Measurements from ENCODE around the gene TUBAL3.

Gene TUBAL3

DNA sequence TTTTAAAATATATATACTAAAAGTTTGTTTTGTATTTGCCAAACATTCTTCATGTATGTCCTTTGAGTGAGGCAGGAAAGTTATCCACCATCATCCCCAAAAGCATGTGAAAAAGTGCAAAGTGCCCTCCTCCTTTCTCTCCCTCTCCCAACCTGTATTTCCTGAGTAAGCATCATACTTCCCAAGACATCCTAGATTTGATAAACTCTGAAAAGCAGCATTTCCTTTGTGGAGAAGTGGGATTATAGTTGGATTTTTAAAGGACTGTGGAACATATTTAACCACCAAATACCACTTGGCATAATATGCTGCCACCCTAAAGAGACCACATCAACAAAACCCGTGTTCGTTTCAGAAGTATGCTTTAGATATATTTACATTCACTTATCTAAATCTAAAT lies 44.6 kb upstream of the TUBAL3 start:
- TF ChIP-seq TCF4 (CRISPR knock-in tag; IDR thresholded peaks at IDR 0.05; ENCODE audit: borderline replicate concordance), result no peak
- no peak for TF ChIP-seq TOX (CRISPR knock-in tag; IDR thresholded peaks at IDR 0.05; ENCODE audit: borderline replicate concordance)
- no peak for TF ChIP-seq PPARA (CRISPR knock-in tag; IDR thresholded peaks at IDR 0.05; ENCODE audit: borderline replicate concordance)
- no peak for TF ChIP-seq ZNF70 (CRISPR knock-in tag; IDR thresholded peaks at IDR 0.05)
- no peak for TF ChIP-seq ARNTL (CRISPR knock-in tag; IDR thresholded peaks at IDR 0.05; ENCODE audit: borderline replicate concordance, low read depth)

DNA sequence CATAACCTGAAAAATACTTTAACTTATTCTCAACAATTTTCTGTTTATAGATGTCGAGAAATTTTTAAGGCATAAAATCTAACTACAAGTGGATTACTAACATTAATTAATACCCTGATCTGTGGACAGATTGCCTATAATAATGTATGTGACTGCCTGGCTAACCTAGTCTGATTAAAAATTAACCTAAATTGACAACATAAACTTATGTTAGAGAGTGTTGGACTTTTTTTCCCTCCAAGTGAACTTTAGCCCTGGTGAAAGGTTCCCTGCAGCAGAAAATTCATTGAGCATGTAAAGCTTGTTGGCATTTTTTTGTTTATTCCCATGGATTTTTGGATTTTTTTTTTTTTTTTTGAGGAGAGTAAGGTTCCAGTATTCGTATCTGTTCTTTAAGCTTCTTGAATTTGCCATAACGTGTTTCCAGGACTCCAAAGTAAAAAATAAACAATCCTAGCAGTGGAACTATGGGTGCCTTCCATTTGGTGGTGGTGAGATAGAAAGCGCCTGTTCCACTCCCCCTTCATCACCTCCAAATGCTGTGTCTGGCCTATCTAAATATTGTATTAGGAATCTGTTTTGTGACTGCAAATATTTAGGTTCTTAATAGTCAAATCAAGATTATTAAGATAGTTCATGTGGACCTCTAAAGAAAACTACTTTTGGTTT lies 43.8 kb upstream of the TUBAL3 start:
- TF ChIP-seq ZNF8 (CRISPR knock-in tag; IDR thresholded peaks at IDR 0.05) (no peak), SNAI2 (CRISPR knock-in tag; IDR thresholded peaks at IDR 0.05) (no peak), TOX (CRISPR knock-in tag; IDR thresholded peaks at IDR 0.05; ENCODE audit: borderline replicate concordance) (no peak), RARB (CRISPR knock-in tag; IDR thresholded peaks at IDR 0.05) (no peak), OSR1 (CRISPR knock-in tag; IDR thresholded peaks at IDR 0.05) (no peak), TCF4 (CRISPR knock-in tag; IDR thresholded peaks at IDR 0.05; ENCODE audit: borderline replicate concordance) (no peak), ARNTL (CRISPR knock-in tag; IDR thresholded peaks at IDR 0.05; ENCODE audit: borderline replicate concordance, low read depth) (no peak), ZFP3 (CRISPR knock-in tag; IDR thresholded peaks at IDR 0.05) (no peak)
- TF ChIP-seq, protein P1, sequence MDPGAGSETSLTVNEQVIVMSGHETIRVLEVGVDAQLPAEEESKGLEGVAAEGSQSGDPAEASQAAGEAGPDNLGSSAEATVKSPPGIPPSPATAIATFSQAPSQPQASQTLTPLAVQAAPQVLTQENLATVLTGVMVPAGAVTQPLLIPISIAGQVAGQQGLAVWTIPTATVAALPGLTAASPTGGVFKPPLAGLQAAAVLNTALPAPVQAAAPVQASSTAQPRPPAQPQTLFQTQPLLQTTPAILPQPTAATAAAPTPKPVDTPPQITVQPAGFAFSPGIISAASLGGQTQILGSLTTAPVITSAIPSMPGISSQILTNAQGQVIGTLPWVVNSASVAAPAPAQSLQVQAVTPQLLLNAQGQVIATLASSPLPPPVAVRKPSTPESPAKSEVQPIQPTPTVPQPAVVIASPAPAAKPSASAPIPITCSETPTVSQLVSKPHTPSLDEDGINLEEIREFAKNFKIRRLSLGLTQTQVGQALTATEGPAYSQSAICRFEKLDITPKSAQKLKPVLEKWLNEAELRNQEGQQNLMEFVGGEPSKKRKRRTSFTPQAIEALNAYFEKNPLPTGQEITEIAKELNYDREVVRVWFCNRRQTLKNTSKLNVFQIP (CRISPR knock-in tag; IDR thresholded peaks at IDR 0.05; ENCODE audit: borderline replicate concordance, low read depth), result no peak
- ATAC-seq, result no peak

More for the DNA sequence above, 44.6 kb upstream of the TUBAL3 start:
- ATAC-seq, result no peak

GRCh38 chr10:5447611-5448071 lies 43.0 kb upstream of the TUBAL3 start:
- no peak for TF ChIP-seq BACH2 (CRISPR knock-in tag; IDR thresholded peaks at IDR 0.05; ENCODE audit: borderline replicate concordance)
- TF ChIP-seq CSRNP3 (CRISPR knock-in tag; IDR thresholded peaks at IDR 0.05), result no peak
- no peak for TF ChIP-seq ZNF8 (CRISPR knock-in tag; IDR thresholded peaks at IDR 0.05)
- TF ChIP-seq CSDC2 (CRISPR knock-in tag; IDR thresholded peaks at IDR 0.05), result no peak
- TF ChIP-seq, protein P2, sequence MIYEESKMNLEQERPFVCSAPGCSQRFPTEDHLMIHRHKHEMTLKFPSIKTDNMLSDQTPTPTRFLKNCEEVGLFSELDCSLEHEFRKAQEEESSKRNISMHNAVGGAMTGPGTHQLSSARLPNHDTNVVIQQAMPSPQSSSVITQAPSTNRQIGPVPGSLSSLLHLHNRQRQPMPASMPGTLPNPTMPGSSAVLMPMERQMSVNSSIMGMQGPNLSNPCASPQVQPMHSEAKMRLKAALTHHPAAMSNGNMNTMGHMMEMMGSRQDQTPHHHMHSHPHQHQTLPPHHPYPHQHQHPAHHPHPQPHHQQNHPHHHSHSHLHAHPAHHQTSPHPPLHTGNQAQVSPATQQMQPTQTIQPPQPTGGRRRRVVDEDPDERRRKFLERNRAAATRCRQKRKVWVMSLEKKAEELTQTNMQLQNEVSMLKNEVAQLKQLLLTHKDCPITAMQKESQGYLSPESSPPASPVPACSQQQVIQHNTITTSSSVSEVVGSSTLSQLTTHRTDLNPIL (CRISPR knock-in tag; IDR thresholded peaks at IDR 0.05; ENCODE audit: low read depth), result no peak
- no peak for TF ChIP-seq PPARA (CRISPR knock-in tag; IDR thresholded peaks at IDR 0.05; ENCODE audit: borderline replicate concordance)
- no peak for TF ChIP-seq TOX (CRISPR knock-in tag; IDR thresholded peaks at IDR 0.05; ENCODE audit: borderline replicate concordance)
- TF ChIP-seq, protein P3, sequence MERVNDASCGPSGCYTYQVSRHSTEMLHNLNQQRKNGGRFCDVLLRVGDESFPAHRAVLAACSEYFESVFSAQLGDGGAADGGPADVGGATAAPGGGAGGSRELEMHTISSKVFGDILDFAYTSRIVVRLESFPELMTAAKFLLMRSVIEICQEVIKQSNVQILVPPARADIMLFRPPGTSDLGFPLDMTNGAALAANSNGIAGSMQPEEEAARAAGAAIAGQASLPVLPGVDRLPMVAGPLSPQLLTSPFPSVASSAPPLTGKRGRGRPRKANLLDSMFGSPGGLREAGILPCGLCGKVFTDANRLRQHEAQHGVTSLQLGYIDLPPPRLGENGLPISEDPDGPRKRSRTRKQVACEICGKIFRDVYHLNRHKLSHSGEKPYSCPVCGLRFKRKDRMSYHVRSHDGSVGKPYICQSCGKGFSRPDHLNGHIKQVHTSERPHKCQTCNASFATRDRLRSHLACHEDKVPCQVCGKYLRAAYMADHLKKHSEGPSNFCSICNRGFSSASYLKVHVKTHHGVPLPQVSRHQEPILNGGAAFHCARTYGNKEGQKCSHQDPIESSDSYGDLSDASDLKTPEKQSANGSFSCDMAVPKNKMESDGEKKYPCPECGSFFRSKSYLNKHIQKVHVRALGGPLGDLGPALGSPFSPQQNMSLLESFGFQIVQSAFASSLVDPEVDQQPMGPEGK (CRISPR knock-in tag; IDR thresholded peaks at IDR 0.05; ENCODE audit: borderline replicate concordance), result no peak
- TF ChIP-seq ZNF70 (CRISPR knock-in tag; IDR thresholded peaks at IDR 0.05), result no peak
- TF ChIP-seq ESRRG (CRISPR knock-in tag; IDR thresholded peaks at IDR 0.05), result no peak
- ATAC-seq, result peak; percentile 34; the same call in 2 of the 3 replicates

DNA sequence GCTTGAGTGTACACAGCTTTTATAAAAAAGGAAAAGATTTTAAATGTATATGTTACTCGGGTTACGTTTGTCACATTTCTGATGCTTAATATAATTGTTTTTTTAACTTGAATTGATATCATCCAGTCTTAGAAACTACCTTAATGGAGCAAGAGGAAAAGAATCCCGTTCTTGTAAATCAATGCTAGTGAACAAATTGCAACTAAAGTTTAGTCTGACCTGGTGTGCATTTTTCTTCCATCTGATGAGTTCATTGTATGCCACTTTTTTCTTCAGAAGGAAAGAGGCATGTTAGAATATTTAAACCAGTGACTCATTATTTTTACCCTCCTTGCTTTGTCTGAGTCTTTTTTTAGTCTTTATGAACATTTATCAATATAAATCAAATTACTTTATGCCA lies 42.4 kb upstream of the TUBAL3 start:
- TF ChIP-seq ISL1 (CRISPR knock-in tag; IDR thresholded peaks at IDR 0.05), result no peak
- no peak for TF ChIP-seq PPARA (CRISPR knock-in tag; IDR thresholded peaks at IDR 0.05; ENCODE audit: borderline replicate concordance)
- no peak for TF ChIP-seq ZNF8 (CRISPR knock-in tag; IDR thresholded peaks at IDR 0.05)

GRCh38 chr10:5446390-5446926 lies 41.8 kb upstream of the TUBAL3 start:
- no peak for ATAC-seq
- TF ChIP-seq ZNF8 (CRISPR knock-in tag; IDR thresholded peaks at IDR 0.05), result no peak
- TF ChIP-seq, protein P1 (CRISPR knock-in tag; IDR thresholded peaks at IDR 0.05; ENCODE audit: borderline replicate concordance, low read depth), result no peak
- TF ChIP-seq ZFP3 (CRISPR knock-in tag; IDR thresholded peaks at IDR 0.05), result no peak
- no peak for TF ChIP-seq ARNTL (CRISPR knock-in tag; IDR thresholded peaks at IDR 0.05; ENCODE audit: borderline replicate concordance, low read depth)
- TF ChIP-seq ISL1 (CRISPR knock-in tag; IDR thresholded peaks at IDR 0.05), result no peak
- TF ChIP-seq OSR1 (CRISPR knock-in tag; IDR thresholded peaks at IDR 0.05), result no peak
- no peak for TF ChIP-seq CSRNP3 (CRISPR knock-in tag; IDR thresholded peaks at IDR 0.05)
- TF ChIP-seq RARB (CRISPR knock-in tag; IDR thresholded peaks at IDR 0.05), result no peak
- TF ChIP-seq BACH2 (CRISPR knock-in tag; IDR thresholded peaks at IDR 0.05; ENCODE audit: borderline replicate concordance), result no peak
- no peak for TF ChIP-seq GLIS3 (CRISPR knock-in tag; IDR thresholded peaks at IDR 0.05)
- TF ChIP-seq CSDC2 (CRISPR knock-in tag; IDR thresholded peaks at IDR 0.05), result no peak

More for the DNA sequence above, 42.4 kb upstream of the TUBAL3 start:
- no peak for ATAC-seq

All from SK-N-SH treated with all-trans-retinoic acid at 6 μM for 48 hours (cell line).